ENCODE results near the gene DENND11.

The DENND11 gene

GRCh38 chr7:141666071-141666470 lies 35.9 kb downstream of the DENND11 start:
- TF ChIP-seq, protein P1, sequence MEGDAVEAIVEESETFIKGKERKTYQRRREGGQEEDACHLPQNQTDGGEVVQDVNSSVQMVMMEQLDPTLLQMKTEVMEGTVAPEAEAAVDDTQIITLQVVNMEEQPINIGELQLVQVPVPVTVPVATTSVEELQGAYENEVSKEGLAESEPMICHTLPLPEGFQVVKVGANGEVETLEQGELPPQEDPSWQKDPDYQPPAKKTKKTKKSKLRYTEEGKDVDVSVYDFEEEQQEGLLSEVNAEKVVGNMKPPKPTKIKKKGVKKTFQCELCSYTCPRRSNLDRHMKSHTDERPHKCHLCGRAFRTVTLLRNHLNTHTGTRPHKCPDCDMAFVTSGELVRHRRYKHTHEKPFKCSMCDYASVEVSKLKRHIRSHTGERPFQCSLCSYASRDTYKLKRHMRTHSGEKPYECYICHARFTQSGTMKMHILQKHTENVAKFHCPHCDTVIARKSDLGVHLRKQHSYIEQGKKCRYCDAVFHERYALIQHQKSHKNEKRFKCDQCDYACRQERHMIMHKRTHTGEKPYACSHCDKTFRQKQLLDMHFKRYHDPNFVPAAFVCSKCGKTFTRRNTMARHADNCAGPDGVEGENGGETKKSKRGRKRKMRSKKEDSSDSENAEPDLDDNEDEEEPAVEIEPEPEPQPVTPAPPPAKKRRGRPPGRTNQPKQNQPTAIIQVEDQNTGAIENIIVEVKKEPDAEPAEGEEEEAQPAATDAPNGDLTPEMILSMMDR (conservative IDR thresholded peaks at IDR 0.05; ENCODE audit: low read depth), result no peak
- no peak overlapping the region for H3K27ac ChIP-seq
- ChIA-PET CTCF (no interaction called here), POLR2A (ENCODE audit: low non-redundant PET) (no interaction called here)
- DNase-seq (ENCODE audit: low spot score), result no peak

GRCh38 chr7:141665208-141666035 lies 36.5 kb downstream of the DENND11 start:
- no peak for DNase-seq (ENCODE audit: low spot score)
- ChIA-PET CTCF (no interaction called here), POLR2A (ENCODE audit: low non-redundant PET) (no interaction called here)
- TF ChIP-seq, protein P1 (conservative IDR thresholded peaks at IDR 0.05; ENCODE audit: low read depth), result no peak
- H3K27ac ChIP-seq, result no peak overlapping the region

DNA sequence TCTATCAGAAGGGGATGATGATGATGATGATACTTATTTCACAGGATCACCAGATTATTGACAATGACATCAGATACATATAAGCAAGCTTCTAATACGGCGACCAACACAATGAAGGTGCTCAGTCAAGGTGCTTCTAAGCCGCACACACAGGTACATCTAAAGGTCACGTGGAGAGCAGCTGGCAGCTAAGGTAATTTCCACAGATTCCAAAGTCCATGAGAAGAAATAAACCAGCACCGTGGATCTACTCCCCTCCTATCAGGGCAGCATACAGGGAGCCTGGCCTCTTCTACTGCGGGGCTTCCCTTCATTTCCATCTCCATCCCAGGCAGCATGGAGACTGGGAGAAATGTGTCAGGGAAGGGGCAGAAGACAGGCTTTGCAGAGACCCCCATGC lies 37.5 kb downstream of the DENND11 start:
- CTCF ChIA-PET, result no interaction called here
- no peak overlapping the region for H3K27ac ChIP-seq
- DNase-seq (ENCODE audit: low spot score), result no peak
- POLR2A ChIA-PET (ENCODE audit: low non-redundant PET), result no interaction called here
- TF ChIP-seq, protein P1 (conservative IDR thresholded peaks at IDR 0.05; ENCODE audit: low read depth), result no peak

GRCh38 chr7:141663081-141663849 lies 38.7 kb downstream of the DENND11 start:
- ChIA-PET POLR2A (ENCODE audit: low non-redundant PET) (no interaction called here), CTCF (no interaction called here)
- no peak for DNase-seq (ENCODE audit: low spot score)
- no peak overlapping the region for H3K27ac ChIP-seq
- TF ChIP-seq, protein P1 (conservative IDR thresholded peaks at IDR 0.05; ENCODE audit: low read depth), result no peak

DNA sequence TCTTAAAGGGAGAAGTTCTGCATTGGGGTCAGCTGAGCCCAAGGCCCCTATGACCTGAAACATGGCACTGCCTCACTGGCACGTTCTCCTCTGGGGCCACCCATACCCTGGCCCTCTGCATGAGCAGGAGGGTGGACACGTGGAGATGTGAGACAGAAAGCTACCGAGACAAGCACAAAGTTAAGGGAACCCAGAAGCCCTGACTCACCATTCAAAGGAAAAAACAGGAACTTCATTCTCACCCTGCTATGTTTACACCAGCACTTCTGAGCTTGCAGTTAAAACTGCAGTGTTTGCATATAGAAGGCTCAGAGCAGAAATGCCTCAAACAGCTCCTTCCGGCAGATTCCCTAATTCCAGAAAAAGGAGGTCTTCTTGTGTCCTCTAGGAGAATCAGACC lies 41.7 kb downstream of the DENND11 start:
- H3K27ac ChIP-seq, result no peak overlapping the region
- TF ChIP-seq, protein P1 (conservative IDR thresholded peaks at IDR 0.05; ENCODE audit: low read depth), result no peak
- POLR2A ChIA-PET (ENCODE audit: low non-redundant PET), result no interaction called here
- CTCF ChIA-PET, result no interaction called here
- DNase-seq (ENCODE audit: low spot score), result no peak

DNA sequence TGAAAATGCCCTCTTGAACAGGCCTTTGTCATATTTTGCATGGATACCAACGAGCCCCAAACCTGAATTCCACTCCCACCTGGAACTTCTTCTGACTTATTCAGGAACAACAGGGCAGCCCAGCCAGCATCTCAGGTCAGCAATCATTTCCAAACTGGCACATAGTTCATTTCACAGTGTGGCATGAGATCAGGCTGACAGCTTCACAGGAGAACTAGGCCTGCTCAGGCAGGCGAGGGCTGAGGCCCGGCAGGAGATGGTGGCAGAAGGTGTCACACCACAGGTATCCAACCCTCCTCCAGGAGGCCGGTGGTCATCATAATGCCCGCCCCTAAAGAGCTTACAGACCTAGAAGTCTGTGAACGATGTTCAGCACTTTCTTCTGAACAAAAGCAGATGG lies 42.5 kb downstream of the DENND11 start:
- ChIA-PET POLR2A (ENCODE audit: low non-redundant PET) (no interaction called here), CTCF (no interaction called here)
- no peak for DNase-seq (ENCODE audit: low spot score)
- TF ChIP-seq, protein P1 (conservative IDR thresholded peaks at IDR 0.05; ENCODE audit: low read depth), result no peak
- H3K27ac ChIP-seq, result no peak overlapping the region
